Measurements from ENCODE around the gene ITPR1.

ITPR1 gene

GRCh38 chr3:4805662-4806061 lies 312.5 kb downstream of the ITPR1 start:
- H3K4me3 ChIP-seq (replicated peaks; ENCODE audit: low read depth, low read length): no peak overlapping the region
- DNase-seq (ENCODE audit: extremely low read depth, low read depth): no peak
- no peak for TF ChIP-seq CTCF (IDR thresholded peaks at IDR 0.05; ENCODE audit: low read depth, low read length, missing control alignments)

GRCh38 chr3:4806535-4807108 lies 313.5 kb downstream of the ITPR1 start:
- no peak for DNase-seq (ENCODE audit: extremely low read depth, low read depth)
- no peak overlapping the region for H3K4me3 ChIP-seq (replicated peaks; ENCODE audit: low read depth, low read length)
- TF ChIP-seq CTCF (IDR thresholded peaks at IDR 0.05; ENCODE audit: low read depth, low read length, missing control alignments): no peak

GRCh38 chr3:4807381-4808280 lies 314.5 kb downstream of the ITPR1 start:
- no peak for DNase-seq (ENCODE audit: extremely low read depth, low read depth)
- no peak overlapping the region for H3K4me3 ChIP-seq (replicated peaks; ENCODE audit: low read depth, low read length)
- no peak for TF ChIP-seq CTCF (IDR thresholded peaks at IDR 0.05; ENCODE audit: low read depth, low read length, missing control alignments)

GRCh38 chr3:4808637-4809036 lies 315.5 kb downstream of the ITPR1 start:
- H3K4me3 ChIP-seq (replicated peaks; ENCODE audit: low read depth, low read length): no peak overlapping the region
- no peak for TF ChIP-seq CTCF (IDR thresholded peaks at IDR 0.05; ENCODE audit: low read depth, low read length, missing control alignments)
- DNase-seq (ENCODE audit: extremely low read depth, low read depth): no peak

- TF ChIP-seq CTCF (IDR thresholded peaks at IDR 0.05; ENCODE audit: low read depth, low read length, missing control alignments): no peak
- no peak overlapping the region for H3K4me3 ChIP-seq (replicated peaks; ENCODE audit: low read depth, low read length)
- DNase-seq (ENCODE audit: extremely low read depth, low read depth): no peak
Observed at GRCh38 chr3:4809922-4810321, 316.8 kb downstream of the ITPR1 start.

- no peak for DNase-seq (ENCODE audit: extremely low read depth, low read depth)
- TF ChIP-seq CTCF (IDR thresholded peaks at IDR 0.05; ENCODE audit: low read depth, low read length, missing control alignments): no peak
- no peak overlapping the region for H3K4me3 ChIP-seq (replicated peaks; ENCODE audit: low read depth, low read length)
Observed at GRCh38 chr3:4812591-4812990, 319.4 kb downstream of the ITPR1 start.

Data from HFF-Myc (cell line).